HCT116 (cell line): ENCODE data around the gene ATG2B. TPM values are rescaled to one million over a fixed set of nuclear protein-coding genes. Genes with fewer than 3 reads are reported as not detected.

Source experiments
- ATAC-seq: fragments of 200-7000 bp; cut with Tn5 transposase; 2 replicates; pipeline ENCODE4 v1.9.1; 2020; ENCODE audit warnings: mild to moderate bottlenecking, moderate library complexity
- BruUV-seq: library from RNA; stranded (reverse); fragments of 400-500 nt; replicated peaks from 2 replicates; lab custom pipeline; 2021; lab: Mats Ljungman, UMichigan
- CTCF ChIA-PET: fragments of 300-600 bp; sonication (Branson Sonifier 250); formaldehyde crosslinking; loops from one replicate; lab custom pipeline; 2021; ENCODE audit warnings: antibody characterized with exemption; lab: Charles Lee
- POLR2A ChIA-PET: fragments of 300-600, 350-600 bp; sonication (Branson Sonifier 250); formaldehyde crosslinking; loops from one replicate; lab custom pipeline; 2021; ENCODE audit warnings: antibody characterized with exemption; lab: Charles Lee
- RAD21 ChIA-PET, 2 experiments: fragments of 300-600 bp; sonication (Branson Sonifier 250); formaldehyde crosslinking; loops; one replicate each; lab custom pipeline; 2023; ENCODE audit warnings: low total read pairs in 2 of 2; ENCODE audit not compliant: uncharacterized antibody in 2 of 2, unreplicated experiment in 2 of 2, low non-redundant PET in 1 of 2; lab: Charles Lee
- DNase-seq: peaks from one replicate; pipeline ENCODE4 v3.0.0-alpha.2; 2010; ENCODE audit warnings: low read depth, low spot score
- H2AFZ ChIP-seq: fragments of 200-600 bp; shearing (Covaris generic), sonication (generic); 2 replicates; pipeline ENCODE4 v1.6.1; 2017; ENCODE audit warnings: low read depth, mixed run types, mixed read lengths, antibody characterized with exemption, low read length; ENCODE audit not compliant: poor library complexity, severe bottlenecking
- H3K27ac ChIP-seq: 2 replicates; pipeline ENCODE4 v1.5.1; 2012; ENCODE audit warnings: low read depth, low read length
- H3K27me3 ChIP-seq: fragments of 200-600 bp; sonication (generic); 2 replicates; pipeline ENCODE4 v1.6.1; 2016; ENCODE audit warnings: mixed run types, low read length, mixed read lengths; ENCODE audit not compliant: insufficient read depth
- H3K36me3 ChIP-seq, 2 experiments: fragments of 200-500 bp in 1 of 2; fragments of 200-600 bp in 1 of 2; sonication (Bioruptor generic) in 1 of 2; sonication (generic) in 1 of 2; 2 replicates each; pipeline versions ENCODE4 v1.5.1 to v1.6.1; 2014 to 2016; ENCODE audit warnings: low read length in 2 of 2, inconsistent platforms in 1 of 2, mixed read lengths in 1 of 2, mixed run types in 1 of 2; ENCODE audit not compliant: insufficient read depth in 2 of 2, control insufficient read depth in 1 of 2
- H3K4me1 ChIP-seq, 2 experiments: fragments of 200-600 bp in 1 of 2; sonication (generic) in 1 of 2; 2 replicates each; pipeline versions ENCODE4 v1.5.1 to v1.6.1; 2012 to 2017; ENCODE audit warnings: low read length in 2 of 2, inconsistent platforms in 1 of 2, mild to moderate bottlenecking in 1 of 2, mixed read lengths in 1 of 2, mixed run types in 1 of 2, moderate library complexity in 1 of 2; ENCODE audit not compliant: insufficient read depth in 2 of 2, control insufficient read depth in 1 of 2
- H3K4me2 ChIP-seq: fragments of 200-600 bp; sonication (generic); 2 replicates; pipeline ENCODE4 v1.6.1; 2017; ENCODE audit warnings: mixed run types, low read length, mixed read lengths
- H3K4me3 ChIP-seq, 2 experiments: fragments of 200-600 bp in 1 of 2; sonication (generic) in 1 of 2; replicated peaks in 1 of 2; 2 replicates each; pipeline ENCODE4 v1.5.1; 2011 to 2016; ENCODE audit warnings: low read length in 2 of 2, control low read depth in 1 of 2, low read depth in 1 of 2, mild to moderate bottlenecking in 1 of 2, mixed read lengths in 1 of 2, mixed run types in 1 of 2
- H3K79me2 ChIP-seq: fragments of 200-600 bp; sonication (generic); 2 replicates; pipeline ENCODE4 v1.6.1; 2017; ENCODE audit warnings: mild to moderate bottlenecking, mixed run types, low read length, moderate library complexity, mixed read lengths; ENCODE audit not compliant: insufficient read depth
- H3K9ac ChIP-seq: fragments of 200-600 bp; sonication (generic); 2 replicates; pipeline ENCODE4 v1.6.1; 2016; ENCODE audit warnings: low read length, mixed read lengths
- H3K9me2 ChIP-seq: fragments of 200-600 bp; sonication (generic), shearing (Covaris generic); 2 replicates; pipeline ENCODE4 v1.6.1; 2017; ENCODE audit warnings: mixed run types, mild to moderate bottlenecking, moderate library complexity; ENCODE audit not compliant: insufficient read depth
- H3K9me3 ChIP-seq, 2 experiments: fragments of 200-500 bp in 1 of 2; fragments of 200-600 bp in 1 of 2; sonication (Bioruptor generic) in 1 of 2; sonication (generic) in 1 of 2; 2 replicates each; pipeline ENCODE4 v1.6.1; 2014 to 2017; ENCODE audit warnings: low read length in 2 of 2, mixed read lengths in 2 of 2, inconsistent platforms in 1 of 2, low read depth in 1 of 2, mild to moderate bottlenecking in 1 of 2, mixed run types in 1 of 2, moderate library complexity in 1 of 2; ENCODE audit not compliant: control insufficient read depth in 1 of 2, insufficient read depth in 1 of 2
- H4K20me1 ChIP-seq: fragments of 200-600 bp; sonication (generic), shearing (Covaris generic); 2 replicates; pipeline ENCODE4 v1.6.1; 2017; ENCODE audit warnings: mixed run types, mild to moderate bottlenecking, moderate library complexity; ENCODE audit not compliant: insufficient read depth
- CBX3 ChIP-seq: IDR thresholded peaks from 2 replicates; pipeline ENCODE4 v1.6.1; 2012; ENCODE audit warnings: low read depth
- CEBPB ChIP-seq: IDR thresholded peaks from 2 replicates; pipeline ENCODE4 v1.6.1; 2012; ENCODE audit warnings: low read depth
- ELF1 ChIP-seq: IDR thresholded peaks from 2 replicates; pipeline ENCODE4 v1.6.1; 2012; ENCODE audit warnings: low read depth, borderline replicate concordance
- EZH2 ChIP-seq: fragments of 200-600 bp; sonication (generic); IDR thresholded peaks from 2 replicates; pipeline ENCODE4 v1.6.1; 2017; ENCODE audit warnings: antibody characterized with exemption, mixed run types
- EZH2phosphoT487 ChIP-seq: fragments of 200-600 bp; IDR thresholded peaks from 2 replicates; pipeline ENCODE4 v1.6.1; 2018; ENCODE audit warnings: antibody characterized with exemption, borderline replicate concordance
- FOSL1 ChIP-seq: IDR thresholded peaks from 2 replicates; pipeline ENCODE4 v1.6.1; 2012; ENCODE audit warnings: low read depth
- POLR2A ChIP-seq: IDR thresholded peaks from 2 replicates; pipeline ENCODE4 v1.7.0; 2011; ENCODE audit warnings: borderline replicate concordance; ENCODE audit not compliant: insufficient read depth, insufficient read length; ENCODE audit errors: extremely low read depth
- POLR2AphosphoS5 ChIP-seq: IDR thresholded peaks from 2 replicates; pipeline ENCODE4 v1.6.1; 2011; ENCODE audit warnings: mild to moderate bottlenecking, low read depth, low read length, moderate library complexity
- RAD21 ChIP-seq: IDR thresholded peaks from 2 replicates; pipeline ENCODE4 v1.6.1; 2012; ENCODE audit warnings: low read depth, mild to moderate bottlenecking
- SIN3A ChIP-seq: IDR thresholded peaks from 2 replicates; pipeline ENCODE4 v1.6.1; 2012; ENCODE audit warnings: low read depth
- SP1 ChIP-seq: IDR thresholded peaks from 2 replicates; pipeline ENCODE4 v1.6.1; 2012; ENCODE audit warnings: low read depth
- SRF ChIP-seq: IDR thresholded peaks from 2 replicates; pipeline ENCODE4 v1.6.1; 2012; ENCODE audit warnings: low read depth
- TCF7L2 ChIP-seq: IDR thresholded peaks from 2 replicates; pipeline ENCODE4 v1.7.0; 2011; ENCODE audit warnings: borderline replicate concordance, inconsistent platforms; ENCODE audit not compliant: insufficient read depth, insufficient read length; ENCODE audit errors: extremely low read depth
- YY1 ChIP-seq: IDR thresholded peaks from 2 replicates; pipeline ENCODE4 v1.6.1; 2011; ENCODE audit warnings: low read length, low read depth, moderate library complexity, mild to moderate bottlenecking; ENCODE audit not compliant: insufficient replicate concordance; ENCODE audit errors: extremely low read depth
- ZFX ChIP-seq: fragments of 450-650 bp; IDR thresholded peaks from 2 replicates; pipeline ENCODE4 v1.6.1; 2017
- ZNF274 ChIP-seq: fragments of 200-500 bp; sonication (Bioruptor generic); IDR thresholded peaks from 2 replicates; pipeline ENCODE4 v1.6.1; 2014; ENCODE audit warnings: mild to moderate bottlenecking, low read depth, low read length, inconsistent platforms
- intact Hi-C: fragments of 100-400 bp; cut with micrococcal nuclease; formaldehyde crosslinking; loops from 2 replicates; pipeline ENCODE4 v1.10.0; 2022
- total RNA-seq: library from RNA; stranded (reverse); gene quantifications from one replicate; pipeline ENCODE4 v1.2.1, GENCODE V29; 2021; ENCODE audit not compliant: unreplicated experiment
- TF ChIP-seq, protein P1 (sequence below): IDR thresholded peaks from 2 replicates; pipeline ENCODE4 v1.6.1; 2011; ENCODE audit warnings: mild to moderate bottlenecking, low read length, moderate library complexity; ENCODE audit not compliant: insufficient replicate concordance; ENCODE audit errors: extremely low read depth
- TF ChIP-seq, protein P2 (sequence below), 3 experiments: fragments of 200-600 bp in 1 of 3; sonication (generic) in 1 of 3; IDR thresholded peaks in 2 of 3; conservative IDR thresholded peaks in 1 of 3; 2 replicates each; pipeline ENCODE4 v1.5.1; 2012 to 2017; ENCODE audit warnings: low read depth in 2 of 3, low read length in 2 of 3, antibody characterized with exemption in 1 of 3, borderline replicate concordance in 1 of 3, control low read depth in 1 of 3, mild to moderate bottlenecking in 1 of 3, mixed read lengths in 1 of 3, mixed run types in 1 of 3, moderate library complexity in 1 of 3; ENCODE audit not compliant: insufficient read depth in 1 of 3
- TF ChIP-seq, protein P3 (sequence below): IDR thresholded peaks from 2 replicates; pipeline ENCODE4 v1.6.1; 2012

ATG2B gene
- total RNA-seq, 1 experiment from 2014 or later = 6.4 TPM

DNA sequence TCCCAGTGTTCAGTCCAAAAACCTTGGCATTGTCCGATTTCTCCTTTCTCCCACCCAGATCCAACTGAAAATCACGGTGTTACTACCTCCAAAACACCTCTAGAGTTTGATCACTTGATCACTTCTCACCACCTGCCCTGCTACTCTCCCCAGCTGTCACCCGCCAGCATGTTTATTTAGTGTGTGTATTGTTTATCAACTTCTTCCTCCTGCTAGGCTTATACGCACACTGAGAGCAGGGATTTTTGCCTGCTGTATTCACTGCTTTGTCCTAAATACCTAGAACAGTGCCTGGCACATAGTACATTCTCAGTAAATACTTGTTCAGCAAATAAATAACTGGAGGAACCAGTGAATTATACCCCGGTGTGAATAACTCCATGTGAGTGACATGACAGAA is 102.1 kb downstream of the ATG2B start:
- no peak for DNase-seq
- Histone ChIP-seq H3K9me3 (no peaks in the 10 kb centered on the region), H4K20me1 (no peaks in the 10 kb centered on the region), H3K4me2 (no peak overlapping the region), H3K4me1 (no peaks in the 10 kb centered on the region), H3K27ac (no peak overlapping the region), H3K27me3 (peaks cover 36% of the 10 kb centered on the region), H3K9me2 (no peaks in the 10 kb centered on the region), H3K36me3 (no peaks in the 10 kb centered on the region), H3K4me3 (no peak overlapping the region), H2AFZ (no peak overlapping the region), H3K79me2 (no peaks in the 10 kb centered on the region), H3K9ac (no peak overlapping the region)
- ChIA-PET POLR2A (no interaction called here), RAD21 (no interaction called here), CTCF (interaction anchor here (1.4 kb wide), 1 partner anchor 160 kb away, joined by 3 read pairs; no protein-coding TSS in a partner anchor)
- TF ChIP-seq EZH2phosphoT487 (no peak), CBX3 (no peak), RAD21 (no peak), SRF (no peak), SP1 (no peak)
- no TSS peak for BruUV-seq
- intact Hi-C loops = no loop called here
- no peak for ATAC-seq

DNA sequence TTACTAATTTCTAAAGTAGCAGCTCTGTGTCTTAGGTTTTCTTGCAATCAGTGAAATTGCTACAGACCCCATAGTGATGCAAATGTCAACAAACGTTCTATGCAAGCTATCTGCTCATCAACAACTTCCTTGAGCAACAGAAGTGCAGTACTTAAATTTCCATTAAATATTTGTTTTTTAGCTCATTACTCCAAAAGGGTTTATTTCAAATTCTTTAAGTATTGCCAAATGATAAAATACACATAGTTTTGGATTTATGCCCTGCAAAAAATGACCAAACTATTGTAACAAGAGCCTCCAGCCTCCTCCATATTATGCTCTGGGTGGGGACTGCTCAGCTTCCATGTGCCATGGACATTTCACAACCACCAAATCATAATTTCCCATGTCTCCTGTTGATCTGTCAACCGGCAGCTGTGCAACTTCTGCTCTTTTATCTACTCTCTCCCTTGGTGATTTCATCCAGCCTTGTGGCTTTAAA is 102.8 kb downstream of the ATG2B start:
- Histone ChIP-seq H2AFZ (no peak overlapping the region), H3K4me3 (no peak overlapping the region), H3K4me1 (no peaks in the 10 kb centered on the region), H3K36me3 (no peaks in the 10 kb centered on the region), H3K27me3 (peaks cover 41% of the 10 kb centered on the region), H4K20me1 (no peaks in the 10 kb centered on the region), H3K9me2 (no peaks in the 10 kb centered on the region), H3K9ac (no peak overlapping the region), H3K79me2 (no peaks in the 10 kb centered on the region), H3K4me2 (no peak overlapping the region), H3K9me3 (no peaks in the 10 kb centered on the region), H3K27ac (no peak overlapping the region)
- BruUV-seq = no TSS peak
- DNase-seq (no peak), ATAC-seq (no peak)
- RAD21 ChIA-PET = no interaction called here
- CTCF ChIA-PET = no interaction called here
- intact Hi-C loops = no loop called here
- POLR2A ChIA-PET = no interaction called here
- TF ChIP-seq TCF7L2 (no peak), FOSL1 (no peak), EZH2 (no peak), POLR2A (no peak), SIN3A (no peak), ZNF274 (no peak), CEBPB (no peak), YY1 (no peak), POLR2AphosphoS5 (no peak), SRF (no peak), RAD21 (no peak), CBX3 (no peak), ELF1 (no peak), ZFX (no peak)
- TF ChIP-seq, protein P1, sequence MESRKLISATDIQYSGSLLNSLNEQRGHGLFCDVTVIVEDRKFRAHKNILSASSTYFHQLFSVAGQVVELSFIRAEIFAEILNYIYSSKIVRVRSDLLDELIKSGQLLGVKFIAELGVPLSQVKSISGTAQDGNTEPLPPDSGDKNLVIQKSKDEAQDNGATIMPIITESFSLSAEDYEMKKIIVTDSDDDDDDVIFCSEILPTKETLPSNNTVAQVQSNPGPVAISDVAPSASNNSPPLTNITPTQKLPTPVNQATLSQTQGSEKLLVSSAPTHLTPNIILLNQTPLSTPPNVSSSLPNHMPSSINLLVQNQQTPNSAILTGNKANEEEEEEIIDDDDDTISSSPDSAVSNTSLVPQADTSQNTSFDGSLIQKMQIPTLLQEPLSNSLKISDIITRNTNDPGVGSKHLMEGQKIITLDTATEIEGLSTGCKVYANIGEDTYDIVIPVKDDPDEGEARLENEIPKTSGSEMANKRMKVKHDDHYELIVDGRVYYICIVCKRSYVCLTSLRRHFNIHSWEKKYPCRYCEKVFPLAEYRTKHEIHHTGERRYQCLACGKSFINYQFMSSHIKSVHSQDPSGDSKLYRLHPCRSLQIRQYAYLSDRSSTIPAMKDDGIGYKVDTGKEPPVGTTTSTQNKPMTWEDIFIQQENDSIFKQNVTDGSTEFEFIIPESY = no peak
- TF ChIP-seq, protein P2, sequence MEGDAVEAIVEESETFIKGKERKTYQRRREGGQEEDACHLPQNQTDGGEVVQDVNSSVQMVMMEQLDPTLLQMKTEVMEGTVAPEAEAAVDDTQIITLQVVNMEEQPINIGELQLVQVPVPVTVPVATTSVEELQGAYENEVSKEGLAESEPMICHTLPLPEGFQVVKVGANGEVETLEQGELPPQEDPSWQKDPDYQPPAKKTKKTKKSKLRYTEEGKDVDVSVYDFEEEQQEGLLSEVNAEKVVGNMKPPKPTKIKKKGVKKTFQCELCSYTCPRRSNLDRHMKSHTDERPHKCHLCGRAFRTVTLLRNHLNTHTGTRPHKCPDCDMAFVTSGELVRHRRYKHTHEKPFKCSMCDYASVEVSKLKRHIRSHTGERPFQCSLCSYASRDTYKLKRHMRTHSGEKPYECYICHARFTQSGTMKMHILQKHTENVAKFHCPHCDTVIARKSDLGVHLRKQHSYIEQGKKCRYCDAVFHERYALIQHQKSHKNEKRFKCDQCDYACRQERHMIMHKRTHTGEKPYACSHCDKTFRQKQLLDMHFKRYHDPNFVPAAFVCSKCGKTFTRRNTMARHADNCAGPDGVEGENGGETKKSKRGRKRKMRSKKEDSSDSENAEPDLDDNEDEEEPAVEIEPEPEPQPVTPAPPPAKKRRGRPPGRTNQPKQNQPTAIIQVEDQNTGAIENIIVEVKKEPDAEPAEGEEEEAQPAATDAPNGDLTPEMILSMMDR (IDR thresholded peaks at IDR 0.05 in 2 of 3, conservative IDR thresholded peaks at IDR 0.05 in 1 of 3; ENCODE audit: borderline replicate concordance in 1 of 3, insufficient read depth in 1 of 3, low read depth in 2 of 3, low read length in 2 of 3) = no peak
- TF ChIP-seq, protein P3, sequence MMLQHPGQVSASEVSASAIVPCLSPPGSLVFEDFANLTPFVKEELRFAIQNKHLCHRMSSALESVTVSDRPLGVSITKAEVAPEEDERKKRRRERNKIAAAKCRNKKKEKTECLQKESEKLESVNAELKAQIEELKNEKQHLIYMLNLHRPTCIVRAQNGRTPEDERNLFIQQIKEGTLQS = no peak
